DMS53 (cell line): ENCODE data around the gene THUMPD3.

Experiments
- DNase-seq: peaks from one replicate; lab custom pipeline; 2025; lab: John Stamatoyannopoulos, UW

The THUMPD3 gene

GRCh38 chr3:9416139-9416780, 53.4 kb downstream of the THUMPD3 start:
- DNase-seq, result no peak

GRCh38 chr3:9420850-9421549, 58.1 kb downstream of the THUMPD3 start:
- DNase-seq, result peak; percentile 32

- peak; percentile 88 for DNase-seq
Measured at GRCh38 chr3:9422712-9423424, 60.0 kb downstream of the THUMPD3 start.

- DNase-seq, result no peak
Measured at GRCh38 chr3:9428411-9428810, 65.6 kb downstream of the THUMPD3 start.

- DNase-seq, result no peak
Measured at GRCh38 chr3:9430733-9431132, 67.9 kb downstream of the THUMPD3 start.

- no peak for DNase-seq
Measured at GRCh38 chr3:9433627-9434521, 71.0 kb downstream of the THUMPD3 start.

- no peak for DNase-seq
Measured at GRCh38 chr3:9435316-9435715, 72.5 kb downstream of the THUMPD3 start.
